ENCODE results near the gene TFB1M.

DNA sequence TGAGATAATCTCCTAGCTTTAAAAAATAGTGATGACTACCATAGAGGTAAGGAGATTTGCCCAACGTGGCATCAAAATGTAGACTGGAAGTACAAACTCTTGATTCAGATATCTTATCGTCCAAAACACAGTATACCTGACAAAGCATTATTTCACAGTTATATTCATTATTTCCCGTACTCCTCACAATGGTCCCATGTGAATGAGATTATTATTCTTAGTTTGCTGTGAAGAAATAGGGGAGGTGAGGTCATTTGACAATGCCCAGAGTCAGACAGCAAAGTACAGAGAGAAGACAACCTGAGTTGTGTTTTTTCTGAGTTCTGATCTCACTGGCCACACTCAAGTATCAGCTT is 1.2 kb upstream of the TFB1M start:
- TF ChIP-seq TAF1 (IDR thresholded peaks at IDR 0.05; ENCODE audit: borderline replicate concordance, insufficient read depth, low read length) = no peak
- no peak for TF ChIP-seq REST (IDR thresholded peaks at IDR 0.05; ENCODE audit: insufficient read depth in 1 of 2, low read depth in 2 of 2, low read length in 2 of 2)
- TF ChIP-seq POLR2AphosphoS5 (IDR thresholded peaks at IDR 0.05; ENCODE audit: low read depth, low read length) = no peak
- no peak for TF ChIP-seq SIN3A (IDR thresholded peaks at IDR 0.05; ENCODE audit: borderline replicate concordance, insufficient read depth, low read length)
